Activated CD4-positive, alpha-beta T cell treated with anti-CD3 and anti-CD28 coated beads, Interleukin-2, Interleukin-4, amounts not matched to agents 100 ng/mL and 50 ng/mL, durations not matched to agents 16 hours and 8 hours (primary cell): ENCODE results near the gene FIGN.

Source experiments
- DNase-seq: peaks from one replicate; pipeline ENCODE4 v3.0.0-alpha.2; 2020; ENCODE audit warnings: low spot score

FIGN gene

GRCh38 chr2:163735685-163736432, at the start of gene FIGN:
Gene FIGN, minus strand, starts transcription at chr2:163736008. Its CDS starts 1,081 bp downstream, at chr2:163734927.
- no peak for DNase-seq

GRCh38 chr2:163785162-163785561, 49.4 kb upstream of the FIGN start:
- DNase-seq, result no peak

- DNase-seq, result no peak
Observed at GRCh38 chr2:163779970-163780597, 44.3 kb upstream of the FIGN start.

GRCh38 chr2:163778045-163778781, 42.4 kb upstream of the FIGN start:
- no peak for DNase-seq

GRCh38 chr2:163775304-163775703, 39.5 kb upstream of the FIGN start:
- DNase-seq, result no peak

GRCh38 chr2:163774862-163775261, 39.1 kb upstream of the FIGN start:
- DNase-seq, result no peak

- DNase-seq, result no peak
Observed at GRCh38 chr2:163773276-163773675, 37.5 kb upstream of the FIGN start.

- DNase-seq, result no peak
Observed at GRCh38 chr2:163771596-163771995, 35.8 kb upstream of the FIGN start.

GRCh38 chr2:163768881-163769695, 33.3 kb upstream of the FIGN start:
- no peak for DNase-seq

GRCh38 chr2:163767097-163767496, 31.3 kb upstream of the FIGN start:
- DNase-seq, result no peak

- no peak for DNase-seq
Observed at GRCh38 chr2:163764566-163764965, 28.8 kb upstream of the FIGN start.

GRCh38 chr2:163759013-163759412, 23.2 kb upstream of the FIGN start:
- DNase-seq, result no peak

- DNase-seq, result no peak
Observed at GRCh38 chr2:163757814-163758213, 22.0 kb upstream of the FIGN start.

- DNase-seq, result no peak
Observed at GRCh38 chr2:163756588-163756987, 20.8 kb upstream of the FIGN start.

GRCh38 chr2:163755366-163755765, 19.6 kb upstream of the FIGN start:
- DNase-seq, result no peak

GRCh38 chr2:163753726-163754125, 17.9 kb upstream of the FIGN start:
- no peak for DNase-seq

- no peak for DNase-seq
Observed at GRCh38 chr2:163752267-163752666, 16.5 kb upstream of the FIGN start.

GRCh38 chr2:163751696-163752095, 15.9 kb upstream of the FIGN start:
- DNase-seq, result no peak

- DNase-seq, result no peak
Observed at GRCh38 chr2:163748420-163748819, 12.6 kb upstream of the FIGN start.

- no peak for DNase-seq
Observed at GRCh38 chr2:163741435-163741834, 5.6 kb upstream of the FIGN start.

- no peak for DNase-seq
Observed at GRCh38 chr2:163737563-163737962, 1.8 kb upstream of the FIGN start.

GRCh38 chr2:163737190-163737439, 1.3 kb upstream of the FIGN start:
- no peak for DNase-seq
